Nephron (organoid): Measurements from ENCODE around the gene PIF1.

Source experiments
- H3K27ac Mint-ChIP-seq, 3 experiments: 2 replicates each; pipeline ENCODE4 v1.8.0; 2020; ENCODE audit warnings: mixed read lengths in 3 of 3, mild to moderate bottlenecking in 2 of 3, moderate library complexity in 1 of 3
- H3K27me3 Mint-ChIP-seq: 2 replicates; pipeline ENCODE4 v1.8.0; 2021; ENCODE audit warnings: low read depth, mild to moderate bottlenecking, moderate library complexity, mixed read lengths
- H3K36me3 Mint-ChIP-seq: 2 replicates; pipeline ENCODE4 v1.8.0; 2020; ENCODE audit warnings: low read depth, mixed read lengths
- H3K4me1 Mint-ChIP-seq: 2 replicates; pipeline ENCODE4 v1.8.0; 2020; ENCODE audit warnings: mixed read lengths
- H3K4me3 Mint-ChIP-seq, 3 experiments: 2 replicates each; pipeline ENCODE4 v1.8.0; 2020; ENCODE audit warnings: mild to moderate bottlenecking in 3 of 3, mixed read lengths in 3 of 3, moderate library complexity in 2 of 3
- H3K9me3 Mint-ChIP-seq: 2 replicates; pipeline ENCODE4 v1.8.0; 2020; ENCODE audit warnings: mixed read lengths
- CTCF ChIP-seq, 3 experiments: fragments of 200-600 bp; sonication (generic); IDR thresholded peaks; one replicate each; pipeline ENCODE4 v1.5.0; 2021; ENCODE audit warnings: antibody characterized with exemption in 3 of 3; ENCODE audit not compliant: unreplicated experiment in 3 of 3

PIF1 gene

GRCh38 chr15:64779024-64779423, 46.4 kb downstream of the PIF1 start:
- H3K27me3 Mint-ChIP-seq = peaks cover 27% of the 10 kb centered on the region
- H3K4me1 Mint-ChIP-seq = peaks cover 10% of the 10 kb centered on the region
- H3K9me3 Mint-ChIP-seq = no peaks in the 10 kb centered on the region
- TF ChIP-seq CTCF (IDR thresholded peaks at IDR 0.05; ENCODE audit: unreplicated experiment in 3 of 3) = no peak
- H3K27ac Mint-ChIP-seq = no peak overlapping the region
- H3K4me3 Mint-ChIP-seq = peak overlapping the region in 2 of 3 experiments; percentile 22 to 77
- no peaks in the 10 kb centered on the region for H3K36me3 Mint-ChIP-seq

- no peaks in the 10 kb centered on the region for H3K36me3 Mint-ChIP-seq
- H3K4me1 Mint-ChIP-seq = peaks cover 10% of the 10 kb centered on the region
Observed at GRCh38 chr15:64776402-64776786, 49.1 kb downstream of the PIF1 start.

GRCh38 chr15:64775551-64776401, 49.7 kb downstream of the PIF1 start, which contains the start of gene RBPMS2:
Gene RBPMS2 (minus strand): TSS chr15:64775589. CDS start chr15:64775319, 270 bp downstream.
- H3K36me3 Mint-ChIP-seq = no peaks in the 10 kb centered on the region
- H3K27ac Mint-ChIP-seq = peak within 1 kb of the TSS; percentile 47 to 82 (median 72)
- peak within 1 kb of the TSS; percentile 85 to 92 (median 90) for H3K4me3 Mint-ChIP-seq
- peaks cover 10% of the 10 kb centered on the region for H3K4me1 Mint-ChIP-seq
- no peak for TF ChIP-seq CTCF (IDR thresholded peaks at IDR 0.05; ENCODE audit: unreplicated experiment in 3 of 3)
- H3K9me3 Mint-ChIP-seq = no peaks in the 10 kb centered on the region
- peaks cover 27% of the 10 kb centered on the region for H3K27me3 Mint-ChIP-seq

More at GRCh38 chr15:64776402-64776786, 49.1 kb downstream of the PIF1 start:
- Mint-ChIP-seq H3K9me3 (no peaks in the 10 kb centered on the region), H3K4me3 (peak overlapping the region; percentile 85 to 92 (median 90)), H3K27ac (peak overlapping the region; percentile 47 to 72 (median 54)), H3K27me3 (peaks cover 27% of the 10 kb centered on the region)
- TF ChIP-seq CTCF (IDR thresholded peaks at IDR 0.05; ENCODE audit: unreplicated experiment in 3 of 3) = no peak

- peak overlapping the region; percentile 76 to 85 (median 81) for H3K4me3 Mint-ChIP-seq
Observed at GRCh38 chr15:64774629-64775493, 50.6 kb downstream of the PIF1 start.

More at GRCh38 chr15:64774629-64775493, 50.6 kb downstream of the PIF1 start:
- H3K27ac Mint-ChIP-seq = peak overlapping the region in 2 of 3 experiments; percentile 51 to 82
- H3K9me3 Mint-ChIP-seq = no peaks in the 10 kb centered on the region
- H3K27me3 Mint-ChIP-seq = peaks cover 27% of the 10 kb centered on the region
- TF ChIP-seq CTCF (IDR thresholded peaks at IDR 0.05; ENCODE audit: unreplicated experiment in 3 of 3) = no peak
- H3K36me3 Mint-ChIP-seq = no peaks in the 10 kb centered on the region
- H3K4me1 Mint-ChIP-seq = peaks cover 10% of the 10 kb centered on the region
